CD4-positive, alpha-beta T cell treated with Interleukin-21 for 1 hour (primary cell): ENCODE data around the gene EPM2AIP1.
A peak's percentile ranks its signal among the peaks of the same experiment; 100 is the strongest.
"Not testable (repeated sequence)": the region's sequence is repeated elsewhere in the genome, so short reads cannot be mapped to it uniquely, and the experiment has no call there.

Experiments
- DNase-seq: peaks from one replicate; pipeline ENCODE4 v3.0.0-alpha.2; 2020

EPM2AIP1 gene

GRCh38 chr3:36992806-36993325 lies at the start of gene EPM2AIP1:
Gene EPM2AIP1 (minus strand): TSS chr3:36993131. CDS start chr3:36993077, 54 bp downstream.
- no peak for DNase-seq

GRCh38 chr3:37042712-37043111 lies 49.8 kb upstream of the EPM2AIP1 start:
- not testable (repeated sequence) for DNase-seq

GRCh38 chr3:37041546-37042195 lies 48.7 kb upstream of the EPM2AIP1 start:
- no peak for DNase-seq

- DNase-seq = no peak
Observed at GRCh38 chr3:37040231-37040630, 47.3 kb upstream of the EPM2AIP1 start.

- DNase-seq = no peak
Observed at GRCh38 chr3:37039161-37039846, 46.4 kb upstream of the EPM2AIP1 start.

DNA sequence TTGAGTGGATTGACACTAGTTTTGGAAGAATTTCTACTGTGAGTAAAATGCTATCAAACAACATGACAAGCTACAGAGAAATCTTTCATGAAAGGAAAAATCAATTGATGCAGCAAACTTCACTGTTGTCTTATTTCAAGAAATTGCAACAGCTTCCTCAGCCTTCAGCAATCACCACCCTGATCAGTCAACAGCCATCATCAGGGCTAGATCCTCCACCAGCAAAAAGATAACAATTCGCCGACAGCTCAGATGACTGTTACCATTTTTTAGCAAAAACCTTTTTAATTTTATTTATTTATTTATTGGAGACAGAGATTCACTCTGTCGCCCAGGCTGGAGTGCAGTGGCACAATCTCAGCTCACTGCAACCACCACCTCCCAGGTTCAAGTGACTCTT lies 44.4 kb upstream of the EPM2AIP1 start:
- DNase-seq = no peak

- no peak for DNase-seq
Observed at GRCh38 chr3:37032961-37033360, 40.0 kb upstream of the EPM2AIP1 start.

DNA sequence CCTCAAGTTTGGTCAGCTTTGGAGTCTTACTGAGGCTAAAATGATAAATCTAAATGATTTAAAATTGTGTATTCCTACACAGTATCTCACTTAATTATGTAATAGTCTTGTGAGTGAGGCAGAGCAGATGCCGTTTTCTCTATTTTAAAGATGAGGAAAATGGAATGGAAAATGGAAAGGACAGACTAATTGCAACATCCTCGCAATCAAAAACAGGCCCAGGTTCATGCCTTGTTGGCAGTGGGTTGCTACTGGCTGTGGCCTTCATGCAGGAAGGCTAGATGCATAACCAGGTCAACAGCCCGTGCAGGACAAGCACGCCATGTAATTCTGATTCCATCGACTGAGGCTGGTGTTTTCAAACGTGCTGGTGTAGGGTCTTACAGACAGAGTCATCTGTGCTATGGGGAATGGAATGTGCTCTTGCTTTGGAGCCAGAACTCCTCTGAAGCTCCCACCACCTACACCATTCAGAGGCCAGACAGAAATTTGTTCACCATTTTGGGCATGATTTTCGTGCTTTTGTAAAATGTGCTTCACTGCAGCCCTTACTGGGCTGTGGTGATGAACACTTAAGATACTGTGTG lies 38.3 kb upstream of the EPM2AIP1 start:
- no peak for DNase-seq

GRCh38 chr3:37030588-37030987 lies 37.7 kb upstream of the EPM2AIP1 start:
- no peak for DNase-seq

GRCh38 chr3:37029516-37030163 lies 36.7 kb upstream of the EPM2AIP1 start:
- DNase-seq = no peak

GRCh38 chr3:37029111-37029510 lies 36.2 kb upstream of the EPM2AIP1 start:
- DNase-seq = no peak

DNA sequence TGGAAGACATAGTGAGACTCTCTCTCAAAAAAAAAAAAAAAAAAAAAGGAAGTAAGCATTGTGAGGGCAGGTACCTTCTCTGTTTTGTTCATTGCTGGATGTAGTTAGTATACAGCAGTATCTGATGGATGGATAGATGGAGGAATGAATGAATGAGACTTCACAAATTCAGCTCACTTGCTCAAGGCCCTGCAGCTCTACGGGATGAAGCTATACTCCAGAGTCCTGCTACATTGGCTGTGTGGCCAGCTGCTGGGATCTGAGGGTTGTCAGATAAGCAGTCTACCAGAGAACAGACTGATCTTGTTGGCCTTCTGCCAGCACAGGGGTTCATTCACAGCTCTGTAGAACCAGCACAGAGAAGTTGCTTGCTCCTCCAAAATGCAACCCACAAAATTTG lies 35.4 kb upstream of the EPM2AIP1 start:
- no peak for DNase-seq

- no peak for DNase-seq
Observed at GRCh38 chr3:37026851-37027250, 33.9 kb upstream of the EPM2AIP1 start.

- DNase-seq = no peak
Observed at GRCh38 chr3:37025561-37026335, 32.8 kb upstream of the EPM2AIP1 start.

DNA sequence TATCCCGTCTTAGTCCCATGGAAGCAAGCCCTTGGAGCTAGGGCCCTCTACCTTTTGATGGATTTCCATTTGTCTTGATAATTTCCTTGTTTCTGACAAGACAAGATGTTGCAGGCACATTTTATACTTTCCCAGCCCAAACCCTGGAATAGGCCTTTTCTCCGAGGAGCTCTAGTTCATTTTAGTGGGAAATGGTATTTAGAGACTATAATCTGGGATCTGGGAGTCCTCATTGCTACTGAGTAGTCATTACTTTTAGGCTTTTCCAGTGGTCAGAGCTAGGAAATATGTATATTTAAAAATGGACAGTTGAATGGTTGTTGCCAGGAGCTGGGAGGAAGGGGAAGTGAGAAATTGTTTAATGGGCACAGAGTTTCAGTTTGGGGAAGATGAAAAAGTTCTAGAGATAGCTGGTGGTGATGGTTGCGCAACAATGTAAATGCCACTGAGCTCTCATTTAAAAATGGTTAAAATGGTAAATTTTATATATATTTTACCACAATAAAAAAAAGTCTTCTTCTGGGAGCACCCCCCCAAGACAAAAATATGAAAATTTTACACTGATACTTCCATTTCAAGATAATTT lies 32.0 kb upstream of the EPM2AIP1 start:
- no peak for DNase-seq

DNA sequence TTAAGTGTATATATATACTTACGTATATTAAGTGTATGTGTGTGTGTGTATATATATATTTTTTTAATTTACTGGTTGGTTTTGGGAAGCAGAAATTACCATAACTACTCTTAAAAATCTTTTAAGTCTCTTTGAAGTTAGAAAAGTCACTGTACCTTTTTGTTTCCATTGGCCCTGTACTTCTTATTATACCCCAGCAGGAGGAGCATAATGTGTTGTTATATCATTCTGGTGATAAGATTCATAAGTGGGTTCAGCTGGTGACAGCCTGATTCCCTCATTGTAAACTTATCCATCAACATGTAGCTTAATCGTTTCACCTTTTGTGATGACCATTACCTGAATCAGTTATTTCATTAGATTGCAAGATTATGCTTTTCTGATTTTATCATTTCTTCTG lies 31.2 kb upstream of the EPM2AIP1 start:
- peak; percentile 15 for DNase-seq

- no peak for DNase-seq
Observed at GRCh38 chr3:37017683-37018082, 24.8 kb upstream of the EPM2AIP1 start.

DNA sequence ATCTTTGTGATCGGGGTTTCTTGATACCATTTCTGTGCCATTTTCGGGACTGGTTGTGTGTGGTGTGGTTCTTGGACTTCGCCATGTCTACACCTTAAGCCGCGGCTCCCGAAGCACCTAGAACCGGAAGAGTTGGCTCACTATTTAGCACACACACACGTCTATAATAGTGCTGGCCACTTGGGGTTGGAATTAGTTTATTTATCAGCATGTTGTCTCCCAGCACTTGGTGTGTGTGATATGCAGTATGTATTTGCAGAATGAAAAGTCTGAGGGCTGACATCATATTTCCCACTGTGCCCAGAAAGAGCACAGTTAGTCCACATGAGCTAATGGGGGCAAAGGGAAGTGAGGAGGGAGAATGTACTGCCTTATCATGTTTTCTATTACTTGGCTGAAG lies 24.0 kb upstream of the EPM2AIP1 start:
- DNase-seq = no peak

DNA sequence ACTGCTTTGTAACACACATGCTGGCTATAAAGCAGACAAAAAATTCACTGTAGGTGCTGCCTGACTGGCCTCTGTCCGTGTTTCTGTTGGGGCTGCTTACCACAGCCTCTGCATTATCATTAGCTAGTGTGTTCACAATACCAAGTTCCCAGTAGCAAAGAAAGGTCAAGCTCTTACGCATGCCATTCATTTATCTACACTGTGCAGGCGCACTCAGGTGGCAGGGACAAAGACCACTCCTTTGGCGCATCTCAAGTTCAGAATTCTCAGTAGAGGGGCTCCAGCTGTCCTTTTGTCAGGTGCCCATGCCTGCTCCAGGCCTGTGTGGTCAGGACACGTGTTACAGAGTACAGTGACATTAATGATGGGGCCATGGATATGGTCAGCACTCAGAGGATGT lies 22.7 kb upstream of the EPM2AIP1 start:
- no peak for DNase-seq

DNA sequence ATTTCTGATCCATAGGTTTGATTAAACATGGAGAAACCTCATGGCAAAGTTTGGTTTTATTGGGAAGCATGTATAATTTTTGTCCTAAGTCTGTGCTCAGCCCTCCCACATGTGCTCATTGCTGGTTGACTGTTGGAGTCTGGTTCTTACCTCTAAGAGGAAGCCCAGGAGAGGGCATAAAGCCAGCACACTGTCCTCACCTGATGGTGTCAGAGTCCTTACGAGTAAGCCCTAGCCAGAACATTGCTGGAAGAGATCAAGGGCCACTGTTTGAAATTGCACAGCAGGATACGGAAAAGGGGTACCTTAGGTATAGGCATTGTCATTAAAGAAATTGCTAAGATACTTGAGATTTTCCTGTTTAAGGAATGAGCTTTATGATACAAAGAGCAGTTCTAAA lies 21.7 kb upstream of the EPM2AIP1 start:
- DNase-seq = no peak

- DNase-seq = peak; percentile 100
Observed at GRCh38 chr3:36993326-36994283, 674 bp upstream of the EPM2AIP1 start, which contains the start of gene MLH1. Gene MLH1 (plus strand): TSS chr3:36993518. CDS start chr3:36993548, 30 bp downstream.
